Hindlimb muscle (tissue), 1 donor: ENCODE data around the gene WDR88. TPM values are rescaled to one million over a fixed set of nuclear protein-coding genes. Genes with fewer than 3 reads are reported as not detected.
"Not testable (repeated sequence)": the region's sequence is repeated elsewhere in the genome, so short reads cannot be mapped to it uniquely, and the experiment has no call there.

Experiments used
- DNase-seq: peaks from one replicate; pipeline ENCODE4 v3.0.0-alpha.2; 2013
- polyA plus RNA-seq: library from polyadenylated mRNA; unstranded; fragments of 120-200 nt; gene quantifications from one replicate; pipeline ENCODE4 v1.2.1, GENCODE V29; 2013; ENCODE audit not compliant: insufficient read length

WDR88 gene
- polyA plus RNA-seq, 1 donor: 0.63 TPM

- no peak for DNase-seq
Observed at GRCh38 chr19:33129901-33130300, 2.0 kb upstream of the WDR88 start.

GRCh38 chr19:33130433-33130832 is 1.5 kb upstream of the WDR88 start:
- no peak for DNase-seq

- DNase-seq: no peak
Observed at GRCh38 chr19:33132425-33132824, 511 bp downstream of the WDR88 start.

- peak; percentile 16 for DNase-seq
Observed at GRCh38 chr19:33133438-33134031, 1.6 kb downstream of the WDR88 start.

GRCh38 chr19:33134571-33135041 is 2.7 kb downstream of the WDR88 start:
- DNase-seq: no peak

- DNase-seq: no peak
Observed at GRCh38 chr19:33139165-33139564, 7.3 kb downstream of the WDR88 start.

- peak; percentile 73 for DNase-seq
Observed at GRCh38 chr19:33143897-33144405, 12.0 kb downstream of the WDR88 start.

- no peak for DNase-seq
Observed at GRCh38 chr19:33146209-33146608, 14.3 kb downstream of the WDR88 start.

- no peak for DNase-seq
Observed at GRCh38 chr19:33147538-33147937, 15.6 kb downstream of the WDR88 start.

GRCh38 chr19:33150852-33151518 is 19.1 kb downstream of the WDR88 start:
- DNase-seq: no peak

- DNase-seq: no peak
Observed at GRCh38 chr19:33152176-33152575, 20.3 kb downstream of the WDR88 start.

- not testable (repeated sequence) for DNase-seq
Observed at GRCh38 chr19:33152625-33153024, 20.7 kb downstream of the WDR88 start.

- DNase-seq: not testable (repeated sequence)
Observed at GRCh38 chr19:33154313-33154712, 22.4 kb downstream of the WDR88 start.

- no peak for DNase-seq
Observed at GRCh38 chr19:33156334-33156733, 24.4 kb downstream of the WDR88 start.

GRCh38 chr19:33157906-33158305 is 26.0 kb downstream of the WDR88 start:
- DNase-seq: no peak

- DNase-seq: no peak
Observed at GRCh38 chr19:33158365-33158764, 26.5 kb downstream of the WDR88 start.

- no peak for DNase-seq
Observed at GRCh38 chr19:33159149-33159548, 27.2 kb downstream of the WDR88 start.

GRCh38 chr19:33159893-33160292 is 28.0 kb downstream of the WDR88 start:
- no peak for DNase-seq

- no peak for DNase-seq
Observed at GRCh38 chr19:33161201-33161600, 29.3 kb downstream of the WDR88 start.

GRCh38 chr19:33163481-33163880 is 31.6 kb downstream of the WDR88 start:
- DNase-seq: no peak

- not testable (repeated sequence) for DNase-seq
Observed at GRCh38 chr19:33166037-33166436, 34.1 kb downstream of the WDR88 start.

- DNase-seq: no peak
Observed at GRCh38 chr19:33167438-33167837, 35.5 kb downstream of the WDR88 start.

GRCh38 chr19:33168528-33168927 is 36.6 kb downstream of the WDR88 start:
- no peak for DNase-seq

GRCh38 chr19:33171222-33171795 is 39.4 kb downstream of the WDR88 start:
- no peak for DNase-seq
